ENCODE measurements around the gene COL4A3. TPM values are rescaled to one million over a fixed set of nuclear protein-coding genes. Genes with fewer than 3 reads are reported as not detected.
A peak's percentile ranks its signal among the peaks of the same experiment; 100 is the strongest.
"Not testable (repeated sequence)": the region's sequence is repeated elsewhere in the genome, so short reads cannot be mapped to it uniquely, and the experiment has no call there.

COL4A3 gene
- total RNA-seq, 2 donors from 2014 or later = not detected

- H3K27ac Mint-ChIP-seq; DNase-seq (ENCODE audit: low spot score in 2 of 2); H3K36me3 Mint-ChIP-seq; ATAC-seq; H3K9me3 Mint-ChIP-seq: not testable (repeated sequence)
Measured at GRCh38 chr2:227225641-227226040, 61.2 kb downstream of the COL4A3 start.

- DNase-seq (ENCODE audit: low spot score in 2 of 2) (no peak), ATAC-seq (no peak)
- Mint-ChIP-seq H3K36me3 (no peaks in the 10 kb centered on the region), H3K9me3 (no peaks in the 10 kb centered on the region), H3K27ac (no peak overlapping the region)
Measured at GRCh38 chr2:227228061-227228667, 63.7 kb downstream of the COL4A3 start.

GRCh38 chr2:227230151-227230550, 65.7 kb downstream of the COL4A3 start:
- Mint-ChIP-seq H3K36me3 (no peaks in the 10 kb centered on the region), H3K9me3 (no peaks in the 10 kb centered on the region), H3K27ac (no peak overlapping the region)
- DNase-seq (ENCODE audit: low spot score in 2 of 2) (no peak), ATAC-seq (no peak)

GRCh38 chr2:227234429-227234828, 70.0 kb downstream of the COL4A3 start:
- no peak for ATAC-seq
- DNase-seq (ENCODE audit: low spot score in 2 of 2) = no peak
- Mint-ChIP-seq H3K9me3 (no peaks in the 10 kb centered on the region), H3K27ac (no peak overlapping the region), H3K36me3 (no peaks in the 10 kb centered on the region)

DNA sequence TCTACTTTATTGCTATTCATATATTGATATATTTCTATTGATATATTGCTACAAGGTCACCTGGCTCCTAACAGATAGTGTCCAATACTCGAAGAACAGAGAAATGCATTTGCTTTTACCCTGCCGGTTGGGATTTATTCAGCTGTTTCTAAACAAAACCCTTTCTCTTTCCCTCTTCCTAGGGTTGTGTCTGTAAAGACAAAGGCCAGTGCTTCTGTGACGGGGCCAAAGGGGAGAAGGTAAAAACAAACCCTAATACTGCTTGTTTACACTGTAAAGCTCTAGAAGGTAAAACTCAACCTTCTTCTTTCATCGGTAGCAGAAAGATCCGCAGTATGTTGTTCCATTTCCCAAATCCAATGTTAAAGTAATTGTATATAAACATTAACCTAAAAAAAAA, 73.4 kb downstream of the COL4A3 start:
- ATAC-seq (no peak), DNase-seq (ENCODE audit: low spot score in 2 of 2) (no peak)
- H3K36me3 Mint-ChIP-seq = no peaks in the 10 kb centered on the region
- no peaks in the 10 kb centered on the region for H3K9me3 Mint-ChIP-seq
- no peak overlapping the region for H3K27ac Mint-ChIP-seq

DNA sequence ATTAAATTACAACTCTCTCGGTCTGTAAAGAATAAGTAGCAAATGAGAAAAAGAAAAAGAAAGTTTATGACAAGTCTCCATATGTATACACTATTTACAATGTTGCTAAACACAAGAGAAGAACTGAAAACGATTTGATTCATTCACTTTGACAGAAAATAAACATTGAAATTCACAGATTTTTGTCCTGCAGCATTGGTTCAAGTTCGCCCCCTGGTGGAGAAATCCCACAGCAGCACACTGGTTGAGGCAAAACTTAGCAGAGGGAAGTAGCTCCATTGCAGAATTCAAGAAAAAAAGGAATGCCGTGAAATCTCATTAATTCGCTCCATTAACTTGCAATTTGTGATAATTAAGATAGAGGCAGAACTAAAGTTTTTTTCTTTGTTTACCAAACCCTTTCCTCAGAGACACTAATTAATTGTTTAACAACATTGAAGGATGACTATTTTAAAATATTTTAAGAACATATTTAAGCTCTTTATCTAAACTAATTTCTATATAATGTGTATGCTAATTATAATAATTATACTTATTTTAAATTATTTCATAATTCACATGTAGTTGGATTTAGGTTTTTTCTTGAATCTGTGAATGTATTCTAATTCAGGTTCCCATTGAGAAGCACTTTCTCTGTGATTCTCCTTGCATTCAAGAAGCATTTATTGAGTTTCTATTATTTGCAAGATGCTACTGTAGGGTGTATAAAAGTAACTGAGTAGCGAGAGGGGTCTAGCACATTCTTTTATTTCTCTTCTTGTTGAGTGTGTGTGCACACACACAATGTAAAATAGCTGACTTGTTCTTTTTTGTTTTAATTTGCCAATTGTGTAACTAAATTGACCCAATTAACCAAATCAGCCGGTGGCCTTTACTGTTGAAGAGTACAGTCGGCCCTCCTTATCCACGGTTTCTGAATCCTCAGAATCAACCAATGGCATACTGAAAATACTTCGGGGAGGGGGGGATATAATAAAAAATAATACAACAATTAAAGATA, 74.1 kb downstream of the COL4A3 start:
- peak in 1 of 2 donors; percentile 44 for ATAC-seq
- Mint-ChIP-seq H3K27ac (no peak overlapping the region), H3K36me3 (no peaks in the 10 kb centered on the region), H3K9me3 (no peaks in the 10 kb centered on the region)
- DNase-seq (ENCODE audit: low spot score in 2 of 2) = peak in 1 of 2 donors; percentile 73

- no peak overlapping the region for H3K27ac Mint-ChIP-seq
- H3K9me3 Mint-ChIP-seq = no peaks in the 10 kb centered on the region
- DNase-seq (ENCODE audit: low spot score in 2 of 2) = no peak
- no peaks in the 10 kb centered on the region for H3K36me3 Mint-ChIP-seq
- ATAC-seq = no peak
Measured at GRCh38 chr2:227241005-227241404, 76.6 kb downstream of the COL4A3 start.

- DNase-seq (ENCODE audit: low spot score in 2 of 2) = no peak
- no peak overlapping the region for H3K27ac Mint-ChIP-seq
- no peaks in the 10 kb centered on the region for H3K9me3 Mint-ChIP-seq
- peaks cover 0 to 4% of the 10 kb centered on the region in 2 donors for H3K36me3 Mint-ChIP-seq
- no peak for ATAC-seq
Measured at GRCh38 chr2:227248876-227249275, 84.5 kb downstream of the COL4A3 start.

GRCh38 chr2:227252831-227253230, 88.4 kb downstream of the COL4A3 start:
- no peak overlapping the region for H3K27ac Mint-ChIP-seq
- DNase-seq (ENCODE audit: low spot score in 2 of 2) (no peak), ATAC-seq (no peak)
- no peaks in the 10 kb centered on the region for H3K9me3 Mint-ChIP-seq
- H3K36me3 Mint-ChIP-seq = peaks cover 0 to 4% of the 10 kb centered on the region in 2 donors

DNA sequence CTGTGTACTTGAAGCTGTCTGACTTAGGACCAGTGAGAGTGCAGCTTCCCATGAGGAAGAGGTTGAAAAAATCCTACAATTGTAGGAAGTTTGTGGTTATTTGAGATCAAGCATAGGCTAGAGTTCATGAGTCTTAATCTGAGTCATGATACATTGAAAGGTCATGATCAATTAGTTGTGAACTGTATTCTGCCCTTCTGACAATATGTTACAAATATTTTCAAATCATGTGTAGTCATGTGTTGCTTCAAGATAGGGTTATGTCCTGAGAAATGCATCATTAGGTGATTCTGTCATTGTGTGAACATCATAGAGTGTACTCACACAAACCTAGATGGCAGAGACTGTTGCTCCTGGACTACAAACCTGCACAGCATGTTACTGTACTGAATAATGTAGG, 92.2 kb downstream of the COL4A3 start:
- no peak for DNase-seq (ENCODE audit: low spot score in 2 of 2)
- ATAC-seq = no peak
- no peaks in the 10 kb centered on the region for H3K36me3 Mint-ChIP-seq
- no peak overlapping the region for H3K27ac Mint-ChIP-seq
- H3K9me3 Mint-ChIP-seq = no peaks in the 10 kb centered on the region

DNA sequence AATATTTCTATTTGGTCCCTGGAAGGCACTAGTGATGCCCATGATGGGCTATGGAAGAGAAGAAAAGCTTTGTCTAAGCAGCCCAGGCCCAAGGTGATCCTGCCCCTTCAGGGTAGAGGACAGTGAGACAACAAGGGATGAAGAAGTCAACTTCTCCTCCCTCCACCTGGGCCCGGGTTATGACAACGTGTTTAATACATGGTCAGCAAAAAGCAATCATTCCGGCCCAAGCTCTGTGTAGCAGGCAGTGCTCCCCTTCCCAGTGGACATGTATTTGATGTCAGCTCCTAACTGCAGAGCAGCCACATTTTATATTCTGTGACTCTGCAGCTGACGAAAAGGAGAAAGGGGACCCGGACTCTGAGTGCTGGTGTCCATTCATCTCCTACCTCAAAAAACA, 93.4 kb downstream of the COL4A3 start:
- Mint-ChIP-seq H3K9me3 (no peaks in the 10 kb centered on the region), H3K36me3 (no peaks in the 10 kb centered on the region), H3K27ac (no peak overlapping the region)
- no peak for ATAC-seq
- DNase-seq (ENCODE audit: low spot score in 2 of 2) = no peak

DNA sequence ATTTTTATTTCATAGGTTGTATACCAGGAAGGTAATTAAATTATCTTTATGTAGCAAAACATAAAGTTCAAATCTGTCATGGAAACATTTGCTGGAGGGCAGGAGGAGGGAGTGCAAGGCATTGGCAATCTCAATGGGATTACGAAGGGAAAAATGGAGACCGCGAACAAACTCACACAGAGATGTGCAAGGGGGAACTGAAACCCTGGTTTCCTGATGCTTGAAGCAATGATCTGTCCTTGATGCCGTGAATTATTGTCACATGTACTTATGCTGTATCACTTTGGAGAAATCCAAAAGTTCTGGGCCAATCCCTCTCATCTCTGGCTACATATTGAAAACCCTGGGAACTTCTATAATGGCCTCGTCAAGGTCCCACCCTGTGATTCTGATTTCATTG, 95.6 kb downstream of the COL4A3 start:
- no peak for DNase-seq (ENCODE audit: low spot score in 2 of 2)
- Mint-ChIP-seq H3K27ac (no peak overlapping the region), H3K36me3 (no peaks in the 10 kb centered on the region), H3K9me3 (no peaks in the 10 kb centered on the region)
- no peak for ATAC-seq

- Mint-ChIP-seq H3K27ac (no peak overlapping the region), H3K9me3 (no peaks in the 10 kb centered on the region), H3K36me3 (no peaks in the 10 kb centered on the region)
- ATAC-seq (no peak), DNase-seq (ENCODE audit: low spot score in 2 of 2) (no peak)
Measured at GRCh38 chr2:227267410-227268115, 103.1 kb downstream of the COL4A3 start.

DNA sequence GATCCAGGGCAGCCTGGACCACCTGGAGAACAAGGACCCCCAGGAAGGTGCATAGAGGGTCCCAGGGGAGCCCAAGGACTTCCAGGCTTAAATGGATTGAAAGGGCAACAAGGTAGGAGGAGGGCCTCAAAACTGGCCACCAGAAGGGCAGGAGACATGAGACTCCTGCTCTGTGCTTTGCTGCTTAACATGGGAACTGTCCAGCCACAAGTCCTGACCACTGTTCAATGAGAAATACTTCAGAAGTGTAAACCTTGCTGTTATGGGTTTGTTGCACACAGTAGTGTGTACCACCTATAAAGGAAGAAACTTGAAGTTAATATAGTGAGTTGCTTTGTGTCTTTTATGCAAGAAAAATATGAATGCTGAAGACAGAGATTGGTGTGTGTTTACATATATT, 116.5 kb downstream of the COL4A3 start:
- ATAC-seq (no peak), DNase-seq (ENCODE audit: low spot score in 2 of 2) (no peak)
- H3K27ac Mint-ChIP-seq = no peak overlapping the region
- H3K36me3 Mint-ChIP-seq = peaks cover 0 to 8% of the 10 kb centered on the region in 2 donors
- peaks cover 4 to 6% of the 10 kb centered on the region in 2 donors for H3K9me3 Mint-ChIP-seq

GRCh38 chr2:227285741-227286236, 121.4 kb downstream of the COL4A3 start:
- DNase-seq (ENCODE audit: low spot score in 2 of 2) (no peak), ATAC-seq (no peak)
- H3K36me3 Mint-ChIP-seq = peaks cover 0 to 8% of the 10 kb centered on the region in 2 donors
- H3K9me3 Mint-ChIP-seq = peaks cover 4 to 6% of the 10 kb centered on the region in 2 donors
- no peak overlapping the region for H3K27ac Mint-ChIP-seq

GRCh38 chr2:227287771-227288170, 123.3 kb downstream of the COL4A3 start:
- H3K9me3 Mint-ChIP-seq = peaks cover 3 to 5% of the 10 kb centered on the region in 2 donors
- ATAC-seq (no peak), DNase-seq (ENCODE audit: low spot score in 2 of 2) (no peak)
- H3K27ac Mint-ChIP-seq = no peak overlapping the region
- peaks cover 0 to 4% of the 10 kb centered on the region in 2 donors for H3K36me3 Mint-ChIP-seq

- no peaks in the 10 kb centered on the region for H3K9me3 Mint-ChIP-seq
- ATAC-seq = no peak
- no peak for DNase-seq (ENCODE audit: low spot score in 2 of 2)
Measured at GRCh38 chr2:227292314-227292713, 127.9 kb downstream of the COL4A3 start.

More at GRCh38 chr2:227292314-227292713, 127.9 kb downstream of the COL4A3 start:
- no peaks in the 10 kb centered on the region for H3K36me3 Mint-ChIP-seq
- no peak overlapping the region for H3K27ac Mint-ChIP-seq
